HG03039 (cell line): ENCODE measurements around the gene DAP3.
"Not testable (repeated sequence)": the region's sequence is repeated elsewhere in the genome, so short reads cannot be mapped to it uniquely, and the experiment has no call there.

Experiments
- ATAC-seq: cut with Tn5 transposase; IDR thresholded peaks from one replicate; pipeline ENCODE4 v1.9.1; 2021; ENCODE audit warnings: mild to moderate bottlenecking, moderate library complexity; ENCODE audit not compliant: unreplicated experiment

The DAP3 gene

GRCh38 chr1:155715777-155716176 is 26.9 kb downstream of the DAP3 start:
- no peak for ATAC-seq

- no peak for ATAC-seq
These were observed 28.1 kb downstream of the DAP3 start for GRCh38 chr1:155717041-155717440.

GRCh38 chr1:155718524-155719115 is 29.7 kb downstream of the DAP3 start:
- not testable (repeated sequence) for ATAC-seq

- no peak for ATAC-seq
These were observed 30.8 kb downstream of the DAP3 start for GRCh38 chr1:155719703-155720102.

GRCh38 chr1:155725142-155725541 is 36.3 kb downstream of the DAP3 start:
- no peak for ATAC-seq

- no peak for ATAC-seq
These were observed 40.4 kb downstream of the DAP3 start for GRCh38 chr1:155729031-155729898.

GRCh38 chr1:155740995-155741394 is 52.1 kb downstream of the DAP3 start:
- ATAC-seq = no peak

- no peak for ATAC-seq
These were observed 53.0 kb downstream of the DAP3 start for GRCh38 chr1:155741908-155742307.

GRCh38 chr1:155744711-155745283 is 55.9 kb downstream of the DAP3 start:
- ATAC-seq = no peak

GRCh38 chr1:155745284-155746228 is 56.7 kb downstream of the DAP3 start:
- ATAC-seq = peak; percentile 83

- ATAC-seq = not testable (repeated sequence)
These were observed 58.7 kb downstream of the DAP3 start for GRCh38 chr1:155747586-155747985.

- ATAC-seq = not testable (repeated sequence)
These were observed 59.2 kb downstream of the DAP3 start for GRCh38 chr1:155748141-155748540.

GRCh38 chr1:155759017-155759416 is 70.1 kb downstream of the DAP3 start:
- not testable (repeated sequence) for ATAC-seq

GRCh38 chr1:155759966-155760630 is 71.2 kb downstream of the DAP3 start:
- no peak for ATAC-seq

GRCh38 chr1:155760751-155761475 is 72.0 kb downstream of the DAP3 start:
- ATAC-seq = no peak

GRCh38 chr1:155761736-155762405 is 73.0 kb downstream of the DAP3 start:
- ATAC-seq = no peak

GRCh38 chr1:155763090-155763815 is 74.4 kb downstream of the DAP3 start:
- ATAC-seq = not testable (repeated sequence)

- not testable (repeated sequence) for ATAC-seq
These were observed 75.1 kb downstream of the DAP3 start for GRCh38 chr1:155763989-155764388.
